DMS53 (cell line): ENCODE measurements around the gene SLIT3.

Source experiments
- DNase-seq: peaks from one replicate; lab custom pipeline; 2025; lab: John Stamatoyannopoulos, UW

Gene SLIT3

GRCh38 chr5:168860081-168860480, 440.9 kb downstream of the SLIT3 start:
- DNase-seq, result no peak

GRCh38 chr5:168859471-168859870, 441.5 kb downstream of the SLIT3 start:
- DNase-seq, result no peak

- no peak for DNase-seq
Observed at GRCh38 chr5:168858994-168859393, 441.9 kb downstream of the SLIT3 start.

- DNase-seq, result no peak
Observed at GRCh38 chr5:168858371-168858770, 442.6 kb downstream of the SLIT3 start.

- DNase-seq, result no peak
Observed at GRCh38 chr5:168853972-168854371, 447.0 kb downstream of the SLIT3 start.

- no peak for DNase-seq
Observed at GRCh38 chr5:168852329-168852728, 448.6 kb downstream of the SLIT3 start.

- DNase-seq, result peak; percentile 46
Observed at GRCh38 chr5:168851902-168852321, 449.0 kb downstream of the SLIT3 start.

GRCh38 chr5:168850683-168851082, 450.3 kb downstream of the SLIT3 start:
- no peak for DNase-seq

GRCh38 chr5:168848569-168848968, 452.4 kb downstream of the SLIT3 start:
- DNase-seq, result no peak

GRCh38 chr5:168847511-168848073, 453.3 kb downstream of the SLIT3 start:
- DNase-seq, result no peak

- no peak for DNase-seq
Observed at GRCh38 chr5:168844922-168845296, 456.0 kb downstream of the SLIT3 start.

- no peak for DNase-seq
Observed at GRCh38 chr5:168844016-168844921, 456.7 kb downstream of the SLIT3 start.

GRCh38 chr5:168843277-168844015, 457.5 kb downstream of the SLIT3 start:
- DNase-seq, result no peak

GRCh38 chr5:168842571-168843205, 458.3 kb downstream of the SLIT3 start:
- DNase-seq, result no peak

GRCh38 chr5:168837852-168838251, 463.1 kb downstream of the SLIT3 start:
- DNase-seq, result no peak

GRCh38 chr5:168836603-168837231, 464.2 kb downstream of the SLIT3 start:
- DNase-seq, result no peak

- DNase-seq, result no peak
Observed at GRCh38 chr5:168833936-168834335, 467.0 kb downstream of the SLIT3 start.

GRCh38 chr5:168833383-168833782, 467.6 kb downstream of the SLIT3 start:
- DNase-seq, result no peak

GRCh38 chr5:168832308-168832707, 468.6 kb downstream of the SLIT3 start:
- DNase-seq, result no peak

GRCh38 chr5:168831383-168831782, 469.6 kb downstream of the SLIT3 start:
- no peak for DNase-seq

GRCh38 chr5:168830833-168831232, 470.1 kb downstream of the SLIT3 start:
- DNase-seq, result no peak

- no peak for DNase-seq
Observed at GRCh38 chr5:168829922-168830417, 471.0 kb downstream of the SLIT3 start.
